ENCODE data around the gene PRDM16. TPM values are rescaled to one million over a fixed set of nuclear protein-coding genes. Genes with fewer than 3 reads are reported as not detected.

The PRDM16 gene
- total and polyA plus RNA-seq, 2 of the 8 experiments (the other 6 are each of a cell fraction or from before 2014, with no cell fraction given) = 0.39 to 0.43 TPM

DNA sequence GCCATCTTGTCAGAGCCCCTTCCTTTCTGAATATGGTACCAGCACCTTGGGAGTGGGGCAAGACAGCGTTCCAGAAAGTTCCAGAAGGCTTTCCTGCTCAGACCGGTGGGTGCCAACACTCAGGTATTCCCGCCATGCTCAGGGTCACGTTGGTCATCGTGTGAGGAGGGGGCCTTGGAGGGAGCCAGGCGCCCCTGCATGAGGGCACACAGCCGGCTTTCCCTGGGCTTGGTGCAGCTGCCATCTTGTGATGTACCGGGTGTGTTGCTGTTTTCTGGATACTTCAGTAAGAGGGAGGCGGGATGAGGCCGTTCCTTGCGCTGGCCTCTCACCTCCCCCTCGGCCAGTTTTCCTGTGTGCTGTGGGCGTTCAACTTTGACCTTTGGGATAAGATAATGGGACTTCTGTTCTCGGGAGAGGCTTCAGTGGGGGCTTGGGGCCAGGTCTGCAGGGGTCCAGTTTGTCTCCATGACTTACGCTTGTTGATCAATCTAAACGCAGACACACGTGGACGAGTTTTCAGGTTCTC, 69.7 kb downstream of the PRDM16 start (continued):
- TF ChIP-seq, protein P1, sequence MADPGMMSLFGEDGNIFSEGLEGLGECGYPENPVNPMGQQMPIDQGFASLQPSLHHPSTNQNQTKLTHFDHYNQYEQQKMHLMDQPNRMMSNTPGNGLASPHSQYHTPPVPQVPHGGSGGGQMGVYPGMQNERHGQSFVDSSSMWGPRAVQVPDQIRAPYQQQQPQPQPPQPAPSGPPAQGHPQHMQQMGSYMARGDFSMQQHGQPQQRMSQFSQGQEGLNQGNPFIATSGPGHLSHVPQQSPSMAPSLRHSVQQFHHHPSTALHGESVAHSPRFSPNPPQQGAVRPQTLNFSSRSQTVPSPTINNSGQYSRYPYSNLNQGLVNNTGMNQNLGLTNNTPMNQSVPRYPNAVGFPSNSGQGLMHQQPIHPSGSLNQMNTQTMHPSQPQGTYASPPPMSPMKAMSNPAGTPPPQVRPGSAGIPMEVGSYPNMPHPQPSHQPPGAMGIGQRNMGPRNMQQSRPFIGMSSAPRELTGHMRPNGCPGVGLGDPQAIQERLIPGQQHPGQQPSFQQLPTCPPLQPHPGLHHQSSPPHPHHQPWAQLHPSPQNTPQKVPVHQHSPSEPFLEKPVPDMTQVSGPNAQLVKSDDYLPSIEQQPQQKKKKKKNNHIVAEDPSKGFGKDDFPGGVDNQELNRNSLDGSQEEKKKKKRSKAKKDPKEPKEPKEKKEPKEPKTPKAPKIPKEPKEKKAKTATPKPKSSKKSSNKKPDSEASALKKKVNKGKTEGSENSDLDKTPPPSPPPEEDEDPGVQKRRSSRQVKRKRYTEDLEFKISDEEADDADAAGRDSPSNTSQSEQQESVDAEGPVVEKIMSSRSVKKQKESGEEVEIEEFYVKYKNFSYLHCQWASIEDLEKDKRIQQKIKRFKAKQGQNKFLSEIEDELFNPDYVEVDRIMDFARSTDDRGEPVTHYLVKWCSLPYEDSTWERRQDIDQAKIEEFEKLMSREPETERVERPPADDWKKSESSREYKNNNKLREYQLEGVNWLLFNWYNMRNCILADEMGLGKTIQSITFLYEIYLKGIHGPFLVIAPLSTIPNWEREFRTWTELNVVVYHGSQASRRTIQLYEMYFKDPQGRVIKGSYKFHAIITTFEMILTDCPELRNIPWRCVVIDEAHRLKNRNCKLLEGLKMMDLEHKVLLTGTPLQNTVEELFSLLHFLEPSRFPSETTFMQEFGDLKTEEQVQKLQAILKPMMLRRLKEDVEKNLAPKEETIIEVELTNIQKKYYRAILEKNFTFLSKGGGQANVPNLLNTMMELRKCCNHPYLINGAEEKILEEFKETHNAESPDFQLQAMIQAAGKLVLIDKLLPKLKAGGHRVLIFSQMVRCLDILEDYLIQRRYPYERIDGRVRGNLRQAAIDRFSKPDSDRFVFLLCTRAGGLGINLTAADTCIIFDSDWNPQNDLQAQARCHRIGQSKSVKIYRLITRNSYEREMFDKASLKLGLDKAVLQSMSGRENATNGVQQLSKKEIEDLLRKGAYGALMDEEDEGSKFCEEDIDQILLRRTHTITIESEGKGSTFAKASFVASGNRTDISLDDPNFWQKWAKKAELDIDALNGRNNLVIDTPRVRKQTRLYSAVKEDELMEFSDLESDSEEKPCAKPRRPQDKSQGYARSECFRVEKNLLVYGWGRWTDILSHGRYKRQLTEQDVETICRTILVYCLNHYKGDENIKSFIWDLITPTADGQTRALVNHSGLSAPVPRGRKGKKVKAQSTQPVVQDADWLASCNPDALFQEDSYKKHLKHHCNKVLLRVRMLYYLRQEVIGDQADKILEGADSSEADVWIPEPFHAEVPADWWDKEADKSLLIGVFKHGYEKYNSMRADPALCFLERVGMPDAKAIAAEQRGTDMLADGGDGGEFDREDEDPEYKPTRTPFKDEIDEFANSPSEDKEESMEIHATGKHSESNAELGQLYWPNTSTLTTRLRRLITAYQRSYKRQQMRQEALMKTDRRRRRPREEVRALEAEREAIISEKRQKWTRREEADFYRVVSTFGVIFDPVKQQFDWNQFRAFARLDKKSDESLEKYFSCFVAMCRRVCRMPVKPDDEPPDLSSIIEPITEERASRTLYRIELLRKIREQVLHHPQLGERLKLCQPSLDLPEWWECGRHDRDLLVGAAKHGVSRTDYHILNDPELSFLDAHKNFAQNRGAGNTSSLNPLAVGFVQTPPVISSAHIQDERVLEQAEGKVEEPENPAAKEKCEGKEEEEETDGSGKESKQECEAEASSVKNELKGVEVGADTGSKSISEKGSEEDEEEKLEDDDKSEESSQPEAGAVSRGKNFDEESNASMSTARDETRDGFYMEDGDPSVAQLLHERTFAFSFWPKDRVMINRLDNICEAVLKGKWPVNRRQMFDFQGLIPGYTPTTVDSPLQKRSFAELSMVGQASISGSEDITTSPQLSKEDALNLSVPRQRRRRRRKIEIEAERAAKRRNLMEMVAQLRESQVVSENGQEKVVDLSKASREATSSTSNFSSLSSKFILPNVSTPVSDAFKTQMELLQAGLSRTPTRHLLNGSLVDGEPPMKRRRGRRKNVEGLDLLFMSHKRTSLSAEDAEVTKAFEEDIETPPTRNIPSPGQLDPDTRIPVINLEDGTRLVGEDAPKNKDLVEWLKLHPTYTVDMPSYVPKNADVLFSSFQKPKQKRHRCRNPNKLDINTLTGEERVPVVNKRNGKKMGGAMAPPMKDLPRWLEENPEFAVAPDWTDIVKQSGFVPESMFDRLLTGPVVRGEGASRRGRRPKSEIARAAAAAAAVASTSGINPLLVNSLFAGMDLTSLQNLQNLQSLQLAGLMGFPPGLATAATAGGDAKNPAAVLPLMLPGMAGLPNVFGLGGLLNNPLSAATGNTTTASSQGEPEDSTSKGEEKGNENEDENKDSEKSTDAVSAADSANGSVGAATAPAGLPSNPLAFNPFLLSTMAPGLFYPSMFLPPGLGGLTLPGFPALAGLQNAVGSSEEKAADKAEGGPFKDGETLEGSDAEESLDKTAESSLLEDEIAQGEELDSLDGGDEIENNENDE (IDR thresholded peaks at IDR 0.05; ENCODE audit: insufficient replicate concordance, low read length) = no peak
- TF ChIP-seq YY1 (IDR thresholded peaks at IDR 0.05; ENCODE audit: low read depth, low read length) = no peak
- TF ChIP-seq CTBP2 (IDR thresholded peaks at IDR 0.05; ENCODE audit: borderline replicate concordance, insufficient read depth, insufficient read length, low read length) = no peak

Measured in H1 (cell line).